ENCODE measurements around the gene ARHGAP25. TPM values are rescaled to one million over a fixed set of nuclear protein-coding genes. Genes with fewer than 3 reads are reported as not detected.

Gene ARHGAP25
- total and polyA plus RNA-seq, 9 donors = 8.5 to 30.5 (median 13.0) TPM

- Histone ChIP-seq H3K36me3 (no peaks in the 10 kb centered on the region), H3K4me3 (no peak overlapping the region), H3K27ac (no peak overlapping the region), H3K27me3 (no peaks in the 10 kb centered on the region), H3K4me1 (ENCODE audit: insufficient read depth) (no peaks in the 10 kb centered on the region), H3K9me3 (no peaks in the 10 kb centered on the region)
- TF ChIP-seq POLR2A (IDR thresholded peaks at IDR 0.05) (no peak), EP300 (IDR thresholded peaks at IDR 0.05) (no peak)
- TF ChIP-seq, protein P1, sequence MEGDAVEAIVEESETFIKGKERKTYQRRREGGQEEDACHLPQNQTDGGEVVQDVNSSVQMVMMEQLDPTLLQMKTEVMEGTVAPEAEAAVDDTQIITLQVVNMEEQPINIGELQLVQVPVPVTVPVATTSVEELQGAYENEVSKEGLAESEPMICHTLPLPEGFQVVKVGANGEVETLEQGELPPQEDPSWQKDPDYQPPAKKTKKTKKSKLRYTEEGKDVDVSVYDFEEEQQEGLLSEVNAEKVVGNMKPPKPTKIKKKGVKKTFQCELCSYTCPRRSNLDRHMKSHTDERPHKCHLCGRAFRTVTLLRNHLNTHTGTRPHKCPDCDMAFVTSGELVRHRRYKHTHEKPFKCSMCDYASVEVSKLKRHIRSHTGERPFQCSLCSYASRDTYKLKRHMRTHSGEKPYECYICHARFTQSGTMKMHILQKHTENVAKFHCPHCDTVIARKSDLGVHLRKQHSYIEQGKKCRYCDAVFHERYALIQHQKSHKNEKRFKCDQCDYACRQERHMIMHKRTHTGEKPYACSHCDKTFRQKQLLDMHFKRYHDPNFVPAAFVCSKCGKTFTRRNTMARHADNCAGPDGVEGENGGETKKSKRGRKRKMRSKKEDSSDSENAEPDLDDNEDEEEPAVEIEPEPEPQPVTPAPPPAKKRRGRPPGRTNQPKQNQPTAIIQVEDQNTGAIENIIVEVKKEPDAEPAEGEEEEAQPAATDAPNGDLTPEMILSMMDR (IDR thresholded peaks at IDR 0.05) = no peak
- DNase-seq = no peak
- intact Hi-C loops (cut with DNase I) = loop anchor here in 3 of 4 donors (5.0 to 10.0 kb wide), 2 partner anchors 216 to 218 kb away; no protein-coding TSS in a partner anchor
- 37 to 75% (median 65%) methylated on average over 3 of the region's 3 CpGs for WGBS, 3 donors
Observed at GRCh38 chr2:68706637-68707036, 28.0 kb upstream of the ARHGAP25 start.

GRCh38 chr2:68708629-68709028, 26.0 kb upstream of the ARHGAP25 start:
- intact Hi-C loops (cut with DNase I) = loop anchor here in 3 of 4 donors (5.0 to 10.0 kb wide), 2 partner anchors 214 to 216 kb away; no protein-coding TSS in a partner anchor
- DNase-seq = no peak
- WGBS, 3 donors = 71 to 76% (median 72%) methylated on average over 3 of the region's 3 CpGs

GRCh38 chr2:68709421-68709911, 25.1 kb upstream of the ARHGAP25 start:
- DNase-seq = peak in 2 of 5 donors; percentile 17 to 25
- TF ChIP-seq, protein P1 (IDR thresholded peaks at IDR 0.05) = peak in 2 of 3 donors; percentile 34 to 52
- TF ChIP-seq POLR2A (IDR thresholded peaks at IDR 0.05) = no peak
- Histone ChIP-seq H3K27me3 (no peaks in the 10 kb centered on the region), H3K36me3 (no peaks in the 10 kb centered on the region), H3K9me3 (no peaks in the 10 kb centered on the region), H3K27ac (no peak overlapping the region), H3K4me3 (no peak overlapping the region), H3K4me1 (ENCODE audit: insufficient read depth) (no peaks in the 10 kb centered on the region)
- intact Hi-C loops (cut with DNase I) = loop anchor here in 3 of 4 donors (5.0 to 10.0 kb wide), 2 partner anchors 213 to 215 kb away; no protein-coding TSS in a partner anchor
- WGBS, 3 donors = 9 to 16% (median 9%) methylated on average over 5 of the region's 5 CpGs

More at GRCh38 chr2:68708629-68709028, 26.0 kb upstream of the ARHGAP25 start:
- H3K36me3 ChIP-seq = no peaks in the 10 kb centered on the region
- H3K27me3 ChIP-seq = no peaks in the 10 kb centered on the region
- no peaks in the 10 kb centered on the region for H3K4me1 ChIP-seq (ENCODE audit: insufficient read depth)
- H3K27ac ChIP-seq = no peak overlapping the region
- TF ChIP-seq POLR2A (IDR thresholded peaks at IDR 0.05) (no peak), EP300 (IDR thresholded peaks at IDR 0.05) (no peak)
- TF ChIP-seq, protein P1 (IDR thresholded peaks at IDR 0.05) = no peak
- no peak overlapping the region for H3K4me3 ChIP-seq
- H3K9me3 ChIP-seq = no peaks in the 10 kb centered on the region

DNA sequence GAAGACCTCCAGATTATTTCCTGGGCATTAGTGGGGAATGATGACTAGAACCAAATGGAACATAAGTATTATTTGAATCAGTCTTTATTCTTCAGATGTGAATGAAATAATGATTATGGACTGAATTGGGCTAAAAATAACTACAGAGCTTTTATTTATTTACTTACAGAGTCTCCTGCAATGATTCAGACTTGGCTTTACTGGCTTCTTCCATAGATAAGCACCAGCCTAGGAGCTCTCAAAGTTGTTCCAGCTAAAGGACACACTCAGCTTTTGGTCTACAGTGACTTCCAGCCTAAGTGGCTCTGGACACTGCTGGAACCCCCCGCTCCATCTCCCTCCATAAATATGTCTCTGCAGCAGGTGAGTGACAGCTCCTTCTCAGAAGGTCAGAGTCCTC, 24.3 kb upstream of the ARHGAP25 start:
- intact Hi-C loops (cut with DNase I) = no loop called here

More for the DNA sequence above, 24.3 kb upstream of the ARHGAP25 start:
- no peak overlapping the region for H3K27ac ChIP-seq
- no peaks in the 10 kb centered on the region for H3K4me1 ChIP-seq (ENCODE audit: insufficient read depth)
- WGBS, 3 donors = 92 to 100% (median 100%) methylated on average over 1 of the region's 1 CpG
- no peak for DNase-seq
- no peaks in the 10 kb centered on the region for H3K36me3 ChIP-seq
- no peak overlapping the region for H3K4me3 ChIP-seq
- H3K27me3 ChIP-seq = no peaks in the 10 kb centered on the region
- no peak for TF ChIP-seq POLR2A (IDR thresholded peaks at IDR 0.05)
- TF ChIP-seq, protein P1 (IDR thresholded peaks at IDR 0.05) = no peak
- TF ChIP-seq EP300 (IDR thresholded peaks at IDR 0.05) = no peak
- H3K9me3 ChIP-seq = no peaks in the 10 kb centered on the region
